Urinary bladder (tissue), 2 donors: ENCODE data around the gene LGALS7B. TPM values are rescaled to one million over a fixed set of nuclear protein-coding genes. Genes with fewer than 3 reads are reported as not detected.

Source experiments
- polyA plus RNA-seq: library from polyadenylated mRNA; stranded (reverse); fragments of 200-250 nt; gene quantifications from one replicate; pipeline ENCODE4 v1.2.3, GENCODE V29; 2013
- small RNA-seq: library from RNA; depleted of rRNA; stranded (forward); fragments of <200 nt; gene quantifications from one replicate; pipeline ENCODE3, GENCODE V24; 2014
- total RNA-seq: library from RNA; depleted of rRNA; stranded (reverse); fragments of >200 nt; gene quantifications from one replicate; pipeline ENCODE4 v1.2.3, GENCODE V29; 2014
- donor health status: healthy.

Gene LGALS7B
- total and polyA plus RNA-seq, 2 donors: 1.2 TPM; not detected in 1

Small RNA genes within 50 kb of the gene (small RNA-seq; reads per million reads assigned to genes)
- not detected for gene RNU6-140P

Other genes starting within 250 kb of the LGALS7B start
- 2.2 TPM for gene MAP4K1, start 171.2 kb upstream of the LGALS7B start, total RNA-seq
- 1.9 TPM for gene MAP4K1, start 171.2 kb upstream of the LGALS7B start, polyA plus RNA-seq
- gene EIF3K, start 170.0 kb upstream of the LGALS7B start, total RNA-seq: 92.4 TPM
- 373 TPM for gene EIF3K, start 170.0 kb upstream of the LGALS7B start, polyA plus RNA-seq
- gene ACTN4, start 141.6 kb upstream of the LGALS7B start, total RNA-seq: 140 TPM
- 304 TPM for gene ACTN4, start 141.6 kb upstream of the LGALS7B start, polyA plus RNA-seq
- 1.4 TPM for gene CAPN12, start 44.7 kb upstream of the LGALS7B start, total RNA-seq
- gene CAPN12, start 44.7 kb upstream of the LGALS7B start, polyA plus RNA-seq: 3.2 TPM
- gene LGALS7, start 15.7 kb upstream of the LGALS7B start, total RNA-seq: not detected
- gene LGALS7, start 15.7 kb upstream of the LGALS7B start, polyA plus RNA-seq: 1.4 TPM
- 1.7 TPM for gene LGALS4, start 23.7 kb downstream of the LGALS7B start, total RNA-seq
- 2.2 TPM for gene LGALS4, start 23.7 kb downstream of the LGALS7B start, polyA plus RNA-seq
- gene ECH1, start 42.6 kb downstream of the LGALS7B start, total RNA-seq: 27.2 TPM
- gene ECH1, start 42.6 kb downstream of the LGALS7B start, polyA plus RNA-seq: 267 TPM
- gene HNRNPL, start 60.8 kb downstream of the LGALS7B start, total RNA-seq: 193 TPM
- gene HNRNPL, start 60.8 kb downstream of the LGALS7B start, polyA plus RNA-seq: 184 TPM
- gene RINL, start 89.1 kb downstream of the LGALS7B start, total RNA-seq: 3.3 TPM
- 6.7 TPM for gene RINL, start 89.1 kb downstream of the LGALS7B start, polyA plus RNA-seq
- 39.8 TPM for gene SIRT2, start 110.4 kb downstream of the LGALS7B start, total RNA-seq
- 67.6 TPM for gene SIRT2, start 110.4 kb downstream of the LGALS7B start, polyA plus RNA-seq
- 3.4 TPM for gene NFKBIB, start 110.8 kb downstream of the LGALS7B start, total RNA-seq
- gene NFKBIB, start 110.8 kb downstream of the LGALS7B start, polyA plus RNA-seq: 39.1 TPM
- gene CCER2, start 123.0 kb downstream of the LGALS7B start, total RNA-seq: not detected
- gene CCER2, start 123.0 kb downstream of the LGALS7B start, polyA plus RNA-seq: 0.48 TPM
- gene SARS2, start 141.6 kb downstream of the LGALS7B start, total RNA-seq: 7.1 TPM
- gene SARS2, start 141.6 kb downstream of the LGALS7B start, polyA plus RNA-seq: 19.3 TPM
- 14.7 TPM for gene MRPS12, start 141.7 kb downstream of the LGALS7B start, total RNA-seq
- gene MRPS12, start 141.7 kb downstream of the LGALS7B start, polyA plus RNA-seq: 42.5 TPM
- gene FBXO17, start 186.5 kb downstream of the LGALS7B start, total RNA-seq: 19.6 TPM
- 34.7 TPM for gene FBXO17, start 186.5 kb downstream of the LGALS7B start, polyA plus RNA-seq
- 2.9 TPM for gene FBXO27, start 243.3 kb downstream of the LGALS7B start, total RNA-seq
- gene FBXO27, start 243.3 kb downstream of the LGALS7B start, polyA plus RNA-seq: 8.8 TPM